Measurements from ENCODE around the gene CES4A. TPM values are rescaled to one million over a fixed set of nuclear protein-coding genes. Genes with fewer than 3 reads are reported as not detected.

Gene CES4A
- total RNA-seq, 1 experiment from 2014 or later, result 1.9 TPM

DNA sequence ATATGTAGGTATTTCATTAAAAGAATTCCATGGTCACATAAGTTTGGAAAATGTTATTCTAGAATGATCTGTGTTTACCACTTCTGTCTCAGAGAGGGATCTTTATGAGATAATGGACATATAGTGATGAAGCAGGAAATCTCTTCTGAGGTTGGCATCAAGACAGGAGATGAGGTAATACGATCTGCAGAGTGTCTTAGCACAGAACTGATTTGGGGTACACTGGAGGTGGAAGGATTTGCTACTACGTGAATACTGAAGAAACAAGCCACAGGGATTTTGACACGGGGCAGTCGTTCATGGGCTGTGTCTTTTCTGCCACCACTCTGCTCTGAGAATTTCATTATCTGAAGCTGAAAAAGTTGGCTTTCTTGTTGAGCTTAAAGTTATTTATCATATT lies 46.1 kb downstream of the CES4A start:
- Histone ChIP-seq H3K27me3 (ENCODE audit: insufficient read depth, low read length) (no peaks in the 10 kb centered on the region), H3K23me2 (ENCODE audit: insufficient read length, low read depth, low read length, poor library complexity, severe bottlenecking) (peaks cover 5% of the 10 kb centered on the region), H3T11ph (ENCODE audit: low read length) (no peak overlapping the region), H4K91ac (ENCODE audit: insufficient read length, low read depth, low read length) (no peak overlapping the region), H3K4ac (ENCODE audit: low read depth, low read length) (no peak overlapping the region), H3K14ac (ENCODE audit: insufficient read depth, low read length) (no peak overlapping the region), H3K79me1 (ENCODE audit: insufficient read depth, low read depth, low read length, poor library complexity, severe bottlenecking) (peaks cover 4% of the 10 kb centered on the region), H4K8ac (replicated peaks; ENCODE audit: insufficient read length, low read depth, low read length) (no peak overlapping the region), H2BK15ac (ENCODE audit: low read depth, low read length) (no peak overlapping the region), H2BK12ac (ENCODE audit: insufficient read length, low read depth, low read length) (no peak overlapping the region), H4K5ac (ENCODE audit: insufficient read length, low read depth, low read length) (no peak overlapping the region), H3K4me1 (ENCODE audit: insufficient read depth, low read length) (no peaks in the 10 kb centered on the region), H3K4me2 (ENCODE audit: insufficient read depth, insufficient read length, low read length) (no peak overlapping the region), H2BK120ac (ENCODE audit: low read depth, low read length, poor library complexity, severe bottlenecking) (no peak overlapping the region), H2AFZ (ENCODE audit: low read length) (no peak overlapping the region), H4K20me1 (ENCODE audit: control insufficient read depth, insufficient read depth, insufficient read length) (no peaks in the 10 kb centered on the region), H3K27ac (ENCODE audit: insufficient read length, low read depth, low read length) (no peak overlapping the region), H2BK5ac (ENCODE audit: insufficient read length, low read length) (no peak overlapping the region), H2BK20ac (ENCODE audit: low read depth, low read length, poor library complexity, severe bottlenecking) (no peak overlapping the region), H3K23ac (ENCODE audit: insufficient read length, low read depth, low read length) (no peak overlapping the region), H3K9ac (ENCODE audit: extremely low read depth, insufficient read length, low read length) (no peak overlapping the region), H3K79me2 (ENCODE audit: insufficient read depth, low read length) (peaks cover 4% of the 10 kb centered on the region; the same call in 1 of the 2 replicates), H3K56ac (ENCODE audit: insufficient read length, low read depth, low read length) (no peak overlapping the region), H2AK5ac (ENCODE audit: insufficient read length, low read length) (no peak overlapping the region), H3K18ac (ENCODE audit: insufficient read length, low read depth, low read length) (no peak overlapping the region), H3K9me3 (ENCODE audit: control insufficient read depth, low read depth, low read length) (no peaks in the 10 kb centered on the region)
- Mint-ChIP-seq H3K27ac (no peak overlapping the region), H3K9me3 (no peaks in the 10 kb centered on the region), H3K4me3 (no peak overlapping the region), H3K4me1 (peaks cover 15 to 17% of the 10 kb centered on the region in 2 experiments), H3K36me3 (ENCODE audit: insufficient read depth in 1 of 3, low read depth in 3 of 3) (peaks cover 0 to 43% (median 35%) of the 10 kb centered on the region in 3 experiments; a peak in 5 of 7 replicates), H3K27me3 (ENCODE audit: low read depth) (no peaks in the 10 kb centered on the region)
- no peak for DNase-seq
- TF ChIP-seq, protein P1, sequence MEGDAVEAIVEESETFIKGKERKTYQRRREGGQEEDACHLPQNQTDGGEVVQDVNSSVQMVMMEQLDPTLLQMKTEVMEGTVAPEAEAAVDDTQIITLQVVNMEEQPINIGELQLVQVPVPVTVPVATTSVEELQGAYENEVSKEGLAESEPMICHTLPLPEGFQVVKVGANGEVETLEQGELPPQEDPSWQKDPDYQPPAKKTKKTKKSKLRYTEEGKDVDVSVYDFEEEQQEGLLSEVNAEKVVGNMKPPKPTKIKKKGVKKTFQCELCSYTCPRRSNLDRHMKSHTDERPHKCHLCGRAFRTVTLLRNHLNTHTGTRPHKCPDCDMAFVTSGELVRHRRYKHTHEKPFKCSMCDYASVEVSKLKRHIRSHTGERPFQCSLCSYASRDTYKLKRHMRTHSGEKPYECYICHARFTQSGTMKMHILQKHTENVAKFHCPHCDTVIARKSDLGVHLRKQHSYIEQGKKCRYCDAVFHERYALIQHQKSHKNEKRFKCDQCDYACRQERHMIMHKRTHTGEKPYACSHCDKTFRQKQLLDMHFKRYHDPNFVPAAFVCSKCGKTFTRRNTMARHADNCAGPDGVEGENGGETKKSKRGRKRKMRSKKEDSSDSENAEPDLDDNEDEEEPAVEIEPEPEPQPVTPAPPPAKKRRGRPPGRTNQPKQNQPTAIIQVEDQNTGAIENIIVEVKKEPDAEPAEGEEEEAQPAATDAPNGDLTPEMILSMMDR (conservative IDR thresholded peaks at IDR 0.05), result no peak
- no CpG with 5 or more reads among the region's 4 CpGs for WGBS (ENCODE audit: extremely low coverage, insufficient read length, low lambda C conversion rate)

Data from H9 (cell line).